ENCODE measurements around the gene ZSCAN22. TPM values are rescaled to one million over a fixed set of nuclear protein-coding genes. Genes with fewer than 3 reads are reported as not detected.

The ZSCAN22 gene
- total and polyA plus RNA-seq, 2 of the 13 experiments (the other 11 are each of a cell fraction or from before 2014, with no cell fraction given): 2.5 to 3.5 TPM

DNA sequence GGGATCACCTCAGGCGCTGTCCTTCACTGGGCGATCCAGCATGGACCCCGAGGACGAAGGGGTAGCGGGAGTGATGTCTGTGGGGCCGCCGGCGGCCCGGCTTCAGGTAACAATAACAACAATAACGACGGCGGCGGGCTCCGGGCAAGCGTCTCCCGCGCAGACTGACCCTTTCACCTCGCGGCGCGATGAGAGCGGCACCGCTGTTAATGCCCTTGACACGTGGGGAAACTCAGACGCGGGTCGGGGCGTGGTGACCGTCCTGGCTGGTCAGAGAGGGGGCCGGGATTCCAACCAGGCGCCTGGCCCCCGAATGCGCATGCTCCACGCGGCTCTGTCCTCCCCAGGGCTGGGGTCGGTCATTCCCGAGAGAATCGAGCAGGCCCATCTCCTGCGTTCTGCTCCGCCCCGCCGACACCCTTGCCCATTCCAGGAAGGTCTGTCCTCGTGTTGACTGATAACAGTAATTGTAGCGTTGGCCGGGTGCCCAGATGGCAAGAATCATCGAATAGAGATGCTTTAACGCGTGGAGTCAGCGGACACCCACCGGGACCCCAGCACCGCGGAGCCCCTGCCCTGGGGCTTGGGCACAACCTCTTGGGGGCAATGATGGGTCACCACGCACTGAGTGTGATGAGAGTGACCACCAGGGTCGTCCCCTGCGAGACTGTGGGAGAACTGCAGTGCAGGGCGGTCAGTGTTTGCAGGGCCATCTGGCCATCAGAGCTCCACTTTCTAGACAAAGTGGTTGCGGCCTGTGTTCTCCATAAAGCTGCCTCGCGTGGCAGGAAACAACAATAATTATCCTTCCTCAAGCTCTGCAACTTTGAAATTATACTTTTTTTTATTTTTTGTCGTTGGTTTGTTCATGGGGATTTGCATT is 47.5 kb upstream of the ZSCAN22 start (continued):
- TF ChIP-seq RAD21 (CRISPR knock-in tag; IDR thresholded peaks at IDR 0.05) (0 out of 2 replicates have a peak, but pooled peaks have one; percentile 20), ZIK1 (CRISPR knock-in tag; IDR thresholded peaks at IDR 0.05; ENCODE audit: borderline replicate concordance, low read depth) (peak; percentile 81; the same call in 1 of the 2 replicates), SAP130 (CRISPR knock-in tag; IDR thresholded peaks at IDR 0.05; ENCODE audit: low read depth) (peak; percentile 25; the same call in 1 of the 2 replicates), NFE2L1 (CRISPR knock-in tag; IDR thresholded peaks at IDR 0.05; ENCODE audit: borderline replicate concordance) (no peak), HOXA5 (CRISPR knock-in tag; IDR thresholded peaks at IDR 0.05) (0 out of 2 replicates have a peak, but pooled peaks have one; percentile 18), ATRX (CRISPR knock-in tag; IDR thresholded peaks at IDR 0.05; ENCODE audit: borderline replicate concordance) (no peak), ZNF205 (CRISPR knock-in tag; IDR thresholded peaks at IDR 0.05) (0 out of 2 replicates have a peak, but pooled peaks have one; percentile 7), KDM5A (IDR thresholded peaks at IDR 0.05; ENCODE audit: borderline replicate concordance, low read length) (peak; percentile 72; the same call in 1 of the 2 replicates), YEATS2 (CRISPR knock-in tag; IDR thresholded peaks at IDR 0.05; ENCODE audit: borderline replicate concordance) (no peak), POGZ (CRISPR knock-in tag; IDR thresholded peaks at IDR 0.05) (0 out of 2 replicates have a peak, but pooled peaks have one; percentile 1), KDM2A (CRISPR knock-in tag; IDR thresholded peaks at IDR 0.05; ENCODE audit: borderline replicate concordance, low read depth) (peak; percentile 18; the same call in 1 of the 2 replicates), ZNF367 (CRISPR knock-in tag; IDR thresholded peaks at IDR 0.05; ENCODE audit: borderline replicate concordance) (no peak; the same call in 1 of the 2 replicates), ZNF30 (CRISPR knock-in tag; IDR thresholded peaks at IDR 0.05) (peak; percentile 74; the same call in 1 of the 2 replicates), POLR2A (IDR thresholded peaks at IDR 0.05; ENCODE audit: insufficient read depth in 1 of 2, low read depth in 2 of 2, low read length in 2 of 2) (no peak), GATAD1 (CRISPR knock-in tag; IDR thresholded peaks at IDR 0.05) (no peak), SIX1 (CRISPR knock-in tag; IDR thresholded peaks at IDR 0.05; ENCODE audit: borderline replicate concordance) (no peak), NONO (IDR thresholded peaks at IDR 0.05) (no peak), NONO (CRISPR knock-in tag; conservative IDR thresholded peaks at IDR 0.05) (no peak)
- TF ChIP-seq, protein P1, sequence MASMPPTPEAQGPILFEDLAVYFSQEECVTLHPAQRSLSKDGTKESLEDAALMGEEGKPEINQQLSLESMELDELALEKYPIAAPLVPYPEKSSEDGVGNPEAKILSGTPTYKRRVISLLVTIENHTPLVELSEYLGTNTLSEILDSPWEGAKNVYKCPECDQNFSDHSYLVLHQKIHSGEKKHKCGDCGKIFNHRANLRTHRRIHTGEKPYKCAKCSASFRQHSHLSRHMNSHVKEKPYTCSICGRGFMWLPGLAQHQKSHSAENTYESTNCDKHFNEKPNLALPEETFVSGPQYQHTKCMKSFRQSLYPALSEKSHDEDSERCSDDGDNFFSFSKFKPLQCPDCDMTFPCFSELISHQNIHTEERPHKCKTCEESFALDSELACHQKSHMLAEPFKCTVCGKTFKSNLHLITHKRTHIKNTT (CRISPR knock-in tag; IDR thresholded peaks at IDR 0.05): no peak
- TF ChIP-seq, protein P2, sequence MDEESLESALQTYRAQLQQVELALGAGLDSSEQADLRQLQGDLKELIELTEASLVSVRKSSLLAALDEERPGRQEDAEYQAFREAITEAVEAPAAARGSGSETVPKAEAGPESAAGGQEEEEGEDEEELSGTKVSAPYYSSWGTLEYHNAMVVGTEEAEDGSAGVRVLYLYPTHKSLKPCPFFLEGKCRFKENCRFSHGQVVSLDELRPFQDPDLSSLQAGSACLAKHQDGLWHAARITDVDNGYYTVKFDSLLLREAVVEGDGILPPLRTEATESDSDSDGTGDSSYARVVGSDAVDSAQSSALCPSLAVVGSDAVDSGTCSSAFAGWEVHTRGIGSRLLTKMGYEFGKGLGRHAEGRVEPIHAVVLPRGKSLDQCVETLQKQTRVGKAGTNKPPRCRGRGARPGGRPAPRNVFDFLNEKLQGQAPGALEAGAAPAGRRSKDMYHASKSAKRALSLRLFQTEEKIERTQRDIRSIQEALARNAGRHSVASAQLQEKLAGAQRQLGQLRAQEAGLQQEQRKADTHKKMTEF (CRISPR knock-in tag; IDR thresholded peaks at IDR 0.05): 0 out of 2 replicates have a peak, but pooled peaks have one; percentile 5
- TF ChIP-seq, protein P3, sequence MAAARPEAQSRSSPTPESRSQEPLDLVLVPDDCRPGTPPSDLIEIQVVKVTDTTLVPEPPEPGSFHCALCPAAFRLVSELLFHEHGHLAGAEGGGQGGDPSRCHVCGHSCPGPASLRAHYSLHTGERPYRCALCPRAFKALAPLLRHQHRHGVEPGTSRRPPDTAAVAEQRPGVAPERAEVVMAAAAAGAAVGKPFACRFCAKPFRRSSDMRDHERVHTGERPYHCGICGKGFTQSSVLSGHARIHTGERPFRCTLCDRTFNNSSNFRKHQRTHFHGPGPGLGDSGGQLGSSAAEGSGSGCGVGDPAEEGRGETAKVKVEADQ (CRISPR knock-in tag; IDR thresholded peaks at IDR 0.05; ENCODE audit: borderline replicate concordance): peak; percentile 89
- TF ChIP-seq, protein P4, sequence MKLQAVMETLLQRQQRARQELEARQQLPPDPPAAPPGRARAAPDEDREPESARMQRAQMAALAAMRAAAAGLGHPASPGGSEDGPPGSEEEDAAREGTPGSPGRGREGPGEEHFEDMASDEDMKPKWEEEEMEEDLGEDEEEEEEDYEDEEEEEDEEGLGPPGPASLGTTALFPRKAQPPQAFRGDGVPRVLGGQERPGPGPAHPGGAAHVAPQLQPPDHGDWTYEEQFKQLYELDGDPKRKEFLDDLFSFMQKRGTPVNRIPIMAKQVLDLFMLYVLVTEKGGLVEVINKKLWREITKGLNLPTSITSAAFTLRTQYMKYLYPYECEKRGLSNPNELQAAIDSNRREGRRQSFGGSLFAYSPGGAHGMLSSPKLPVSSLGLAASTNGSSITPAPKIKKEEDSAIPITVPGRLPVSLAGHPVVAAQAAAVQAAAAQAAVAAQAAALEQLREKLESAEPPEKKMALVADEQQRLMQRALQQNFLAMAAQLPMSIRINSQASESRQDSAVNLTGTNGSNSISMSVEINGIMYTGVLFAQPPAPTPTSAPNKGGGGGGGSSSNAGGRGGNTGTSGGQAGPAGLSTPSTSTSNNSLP (IDR thresholded peaks at IDR 0.05; ENCODE audit: low read depth, low read length): no peak
- TF ChIP-seq, protein P5, sequence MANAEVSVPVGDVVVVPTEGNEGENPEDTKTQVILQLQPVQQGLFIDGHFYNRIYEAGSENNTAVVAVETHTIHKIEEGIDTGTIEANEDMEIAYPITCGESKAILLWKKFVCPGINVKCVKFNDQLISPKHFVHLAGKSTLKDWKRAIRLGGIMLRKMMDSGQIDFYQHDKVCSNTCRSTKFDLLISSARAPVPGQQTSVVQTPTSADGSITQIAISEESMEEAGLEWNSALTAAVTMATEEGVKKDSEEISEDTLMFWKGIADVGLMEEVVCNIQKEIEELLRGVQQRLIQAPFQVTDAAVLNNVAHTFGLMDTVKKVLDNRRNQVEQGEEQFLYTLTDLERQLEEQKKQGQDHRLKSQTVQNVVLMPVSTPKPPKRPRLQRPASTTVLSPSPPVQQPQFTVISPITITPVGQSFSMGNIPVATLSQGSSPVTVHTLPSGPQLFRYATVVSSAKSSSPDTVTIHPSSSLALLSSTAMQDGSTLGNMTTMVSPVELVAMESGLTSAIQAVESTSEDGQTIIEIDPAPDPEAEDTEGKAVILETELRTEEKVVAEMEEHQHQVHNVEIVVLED (CRISPR knock-in tag; IDR thresholded peaks at IDR 0.05; ENCODE audit: borderline replicate concordance): peak; percentile 38; the same call in 1 of the 2 replicates
